ENCODE measurements around the gene HSPA9.

DNA sequence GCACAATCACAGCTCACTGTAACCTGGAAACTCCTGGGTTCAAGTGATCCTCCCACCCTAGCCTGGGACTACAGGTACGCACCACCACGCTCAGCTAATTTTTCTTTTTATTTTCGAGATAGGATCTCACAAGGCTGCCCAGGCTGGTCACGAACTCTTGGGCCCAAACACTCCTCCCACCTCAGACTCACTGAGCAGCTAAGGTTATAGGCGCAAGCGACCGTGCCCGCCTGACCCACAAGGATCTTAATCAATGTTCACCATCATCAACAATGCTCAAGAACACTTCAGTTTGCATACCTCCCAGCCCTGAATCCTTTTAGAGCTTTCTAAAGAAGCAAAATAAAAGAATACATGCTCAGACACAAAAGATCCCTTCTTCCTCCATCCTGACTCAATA lies 45.4 kb downstream of the HSPA9 start:
- TF ChIP-seq, protein P1, sequence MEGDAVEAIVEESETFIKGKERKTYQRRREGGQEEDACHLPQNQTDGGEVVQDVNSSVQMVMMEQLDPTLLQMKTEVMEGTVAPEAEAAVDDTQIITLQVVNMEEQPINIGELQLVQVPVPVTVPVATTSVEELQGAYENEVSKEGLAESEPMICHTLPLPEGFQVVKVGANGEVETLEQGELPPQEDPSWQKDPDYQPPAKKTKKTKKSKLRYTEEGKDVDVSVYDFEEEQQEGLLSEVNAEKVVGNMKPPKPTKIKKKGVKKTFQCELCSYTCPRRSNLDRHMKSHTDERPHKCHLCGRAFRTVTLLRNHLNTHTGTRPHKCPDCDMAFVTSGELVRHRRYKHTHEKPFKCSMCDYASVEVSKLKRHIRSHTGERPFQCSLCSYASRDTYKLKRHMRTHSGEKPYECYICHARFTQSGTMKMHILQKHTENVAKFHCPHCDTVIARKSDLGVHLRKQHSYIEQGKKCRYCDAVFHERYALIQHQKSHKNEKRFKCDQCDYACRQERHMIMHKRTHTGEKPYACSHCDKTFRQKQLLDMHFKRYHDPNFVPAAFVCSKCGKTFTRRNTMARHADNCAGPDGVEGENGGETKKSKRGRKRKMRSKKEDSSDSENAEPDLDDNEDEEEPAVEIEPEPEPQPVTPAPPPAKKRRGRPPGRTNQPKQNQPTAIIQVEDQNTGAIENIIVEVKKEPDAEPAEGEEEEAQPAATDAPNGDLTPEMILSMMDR (conservative IDR thresholded peaks at IDR 0.05; ENCODE audit: low read length), result no peak
- TF ChIP-seq EZH2phosphoT487 (IDR thresholded peaks at IDR 0.05; ENCODE audit: borderline replicate concordance, low read depth, low read length), result no peak

All from OCI-LY7 (cell line).